ENCODE data around the gene CBX8.

The CBX8 gene

DNA sequence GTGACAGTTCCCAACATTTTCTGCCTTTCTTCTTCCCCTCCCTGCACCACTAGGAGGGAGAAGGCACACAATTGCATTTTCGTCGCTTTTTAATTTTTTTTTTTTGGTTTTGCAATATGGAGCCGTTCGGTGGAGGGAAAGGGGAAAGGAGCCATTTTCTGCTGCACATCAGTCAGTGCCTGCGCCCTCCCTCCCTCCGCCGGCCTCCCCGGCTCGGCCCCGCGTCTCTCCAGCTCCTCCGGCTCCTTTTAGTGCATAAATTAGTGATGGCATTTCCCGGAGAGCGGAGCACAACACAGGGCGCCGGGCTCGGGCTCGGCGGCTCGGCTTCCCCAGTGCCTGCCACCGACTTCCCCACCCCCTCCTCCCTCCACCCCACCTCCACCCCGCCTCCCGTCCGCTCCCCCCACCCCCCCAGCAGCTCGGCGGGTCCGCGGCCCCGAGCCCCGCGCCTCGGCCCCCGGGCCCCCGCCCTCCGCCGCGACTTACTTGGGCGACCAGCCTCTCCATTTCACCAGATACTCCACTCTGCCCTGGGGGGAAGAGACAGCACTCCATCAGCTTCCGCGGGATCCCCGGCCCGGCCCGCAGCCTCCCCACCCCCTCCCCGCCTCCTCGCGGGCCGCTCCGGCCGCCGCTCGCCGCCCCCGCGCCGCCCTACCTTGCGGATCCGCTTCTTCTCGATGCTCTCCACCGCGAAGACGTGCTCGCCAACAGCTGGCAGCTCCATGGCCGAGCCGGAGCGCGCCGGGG is 41.8 kb upstream of the CBX8 start:
- Mint-ChIP-seq H3K27ac (peak overlapping the region; percentile 93), H3K4me1 (ENCODE audit: low read depth) (peaks cover 81% of the 10 kb centered on the region), H3K9me3 (no peaks in the 10 kb centered on the region), H3K4me3 (peak overlapping the region; percentile 92), H3K27me3 (peaks cover 40% of the 10 kb centered on the region), H3K36me3 (ENCODE audit: low read depth) (peaks cover 49% of the 10 kb centered on the region)
- intact Hi-C loops (cut with micrococcal nuclease), result loop anchor here (2.0 kb wide), 1 partner anchor 42 kb away; the partner anchor contains the start of gene CBX8

DNA sequence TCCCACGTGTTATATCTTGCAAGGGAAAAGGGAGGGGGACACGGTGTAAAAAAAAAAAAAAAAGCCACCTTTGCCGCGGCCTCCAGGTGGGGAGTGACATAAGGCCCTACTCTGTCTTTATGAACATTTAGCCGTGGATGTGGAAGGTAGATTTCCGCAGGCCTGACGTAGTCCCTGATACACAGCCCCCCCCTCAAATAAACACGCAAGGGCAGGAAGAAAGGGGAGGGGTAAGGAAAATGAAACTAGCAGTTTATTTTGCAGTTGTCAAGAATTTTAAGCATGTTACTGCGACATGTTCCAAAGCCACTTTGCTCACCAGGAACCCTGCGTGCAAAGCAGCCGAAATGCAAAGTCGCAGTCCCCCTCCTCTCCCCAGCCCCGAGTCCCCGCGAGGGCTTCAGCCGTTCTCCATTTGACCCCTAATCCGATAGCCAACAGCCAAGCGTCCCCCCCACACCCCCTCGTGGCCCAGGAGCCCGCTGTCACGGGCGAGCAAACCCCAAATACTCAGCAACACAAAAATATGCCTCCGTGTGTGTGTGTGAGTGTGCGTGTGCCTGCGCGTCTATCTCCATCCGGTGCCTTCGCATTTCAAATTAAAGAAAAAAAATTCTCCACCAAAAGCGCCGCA is 41.1 kb upstream of the CBX8 start:
- H3K36me3 Mint-ChIP-seq (ENCODE audit: low read depth), result peaks cover 56% of the 10 kb centered on the region
- peak overlapping the region; percentile 92 for H3K4me3 Mint-ChIP-seq
- peaks cover 35% of the 10 kb centered on the region for H3K27me3 Mint-ChIP-seq
- peaks cover 83% of the 10 kb centered on the region for H3K4me1 Mint-ChIP-seq (ENCODE audit: low read depth)
- peak overlapping the region; percentile 93 for H3K27ac Mint-ChIP-seq
- intact Hi-C loops (cut with micrococcal nuclease), result loop anchor here (2.0 kb wide), 1 partner anchor 41 kb away; the partner anchor contains the start of gene CBX8
- no peaks in the 10 kb centered on the region for H3K9me3 Mint-ChIP-seq

DNA sequence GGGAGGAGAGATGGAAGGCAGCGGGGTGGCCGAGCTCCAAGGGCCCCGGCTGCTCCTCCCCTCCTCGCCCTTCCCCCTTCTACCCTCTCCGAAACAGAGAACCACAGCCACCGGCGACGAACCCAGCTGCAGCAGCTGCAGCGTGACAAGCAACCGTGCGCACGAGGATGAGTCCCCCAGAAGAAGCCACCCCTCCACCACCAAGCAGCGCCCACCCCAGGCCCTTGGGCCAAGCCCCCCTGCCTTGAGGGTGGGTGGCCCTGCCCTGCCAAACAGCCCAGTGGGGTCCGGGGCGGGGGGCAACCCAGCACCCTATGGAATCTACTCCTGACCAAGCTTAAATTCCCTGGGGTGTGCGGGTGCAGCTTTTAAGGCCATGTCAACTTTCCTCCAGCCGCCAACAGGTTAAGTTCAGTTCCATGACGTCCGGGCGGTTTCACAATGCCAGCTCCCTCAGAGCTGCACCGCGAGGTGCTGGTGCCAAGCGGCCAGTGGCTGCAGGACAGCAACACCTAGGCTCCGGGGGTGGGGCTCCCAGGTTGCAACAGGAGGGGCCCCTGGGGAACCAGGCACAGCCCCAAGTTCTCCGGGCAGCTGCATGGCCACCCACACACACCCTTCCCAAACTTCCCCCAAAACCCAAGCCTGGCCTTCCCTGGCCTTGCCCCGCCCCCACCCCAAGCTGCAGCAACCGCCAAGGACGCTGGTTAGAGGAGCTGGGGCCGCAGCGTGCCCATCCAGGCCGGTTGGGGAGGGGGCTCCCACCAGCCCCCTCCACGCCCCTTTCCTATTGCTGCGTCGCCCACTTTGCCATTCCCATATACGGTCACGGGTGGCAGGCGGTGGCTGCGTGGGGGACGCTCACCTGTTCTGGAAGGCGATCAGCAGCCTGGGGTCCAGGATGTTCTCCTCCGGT is 40.4 kb upstream of the CBX8 start:
- peaks cover 27% of the 10 kb centered on the region for H3K27me3 Mint-ChIP-seq
- H3K27ac Mint-ChIP-seq, result peak overlapping the region; percentile 93
- no peaks in the 10 kb centered on the region for H3K9me3 Mint-ChIP-seq
- intact Hi-C loops (cut with micrococcal nuclease), result no loop called here
- peaks cover 83% of the 10 kb centered on the region for H3K4me1 Mint-ChIP-seq (ENCODE audit: low read depth)
- peak overlapping the region; percentile 92 for H3K4me3 Mint-ChIP-seq
- H3K36me3 Mint-ChIP-seq (ENCODE audit: low read depth), result peaks cover 60% of the 10 kb centered on the region

DNA sequence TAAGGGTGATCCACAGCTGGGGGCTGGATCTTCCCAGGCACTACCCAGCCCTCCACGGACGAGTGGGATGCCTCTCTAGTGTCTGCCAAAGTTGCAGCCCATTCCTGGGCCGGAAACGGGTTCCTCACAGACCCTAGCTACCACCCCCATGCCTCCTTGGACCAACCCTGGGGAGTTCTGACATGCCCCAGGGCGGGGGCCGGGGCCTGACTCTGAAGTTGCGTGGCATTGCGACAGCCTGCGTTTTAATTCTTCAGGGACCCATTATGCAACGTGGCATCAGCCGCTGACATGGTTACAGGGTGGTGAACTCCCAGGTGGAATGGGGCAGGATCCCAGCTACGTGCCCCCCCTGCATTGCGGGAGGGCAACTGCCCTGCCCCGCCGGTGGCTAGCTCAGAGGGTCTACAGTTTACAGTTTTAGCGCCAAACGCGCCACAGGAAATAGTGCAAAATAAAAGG is 39.7 kb upstream of the CBX8 start:
- Mint-ChIP-seq H3K4me3 (peak overlapping the region; percentile 92), H3K9me3 (no peaks in the 10 kb centered on the region), H3K4me1 (ENCODE audit: low read depth) (peaks cover 81% of the 10 kb centered on the region), H3K27ac (peak overlapping the region; percentile 93), H3K27me3 (peaks cover 20% of the 10 kb centered on the region), H3K36me3 (ENCODE audit: low read depth) (peaks cover 60% of the 10 kb centered on the region)
- intact Hi-C loops (cut with micrococcal nuclease), result no loop called here

DNA sequence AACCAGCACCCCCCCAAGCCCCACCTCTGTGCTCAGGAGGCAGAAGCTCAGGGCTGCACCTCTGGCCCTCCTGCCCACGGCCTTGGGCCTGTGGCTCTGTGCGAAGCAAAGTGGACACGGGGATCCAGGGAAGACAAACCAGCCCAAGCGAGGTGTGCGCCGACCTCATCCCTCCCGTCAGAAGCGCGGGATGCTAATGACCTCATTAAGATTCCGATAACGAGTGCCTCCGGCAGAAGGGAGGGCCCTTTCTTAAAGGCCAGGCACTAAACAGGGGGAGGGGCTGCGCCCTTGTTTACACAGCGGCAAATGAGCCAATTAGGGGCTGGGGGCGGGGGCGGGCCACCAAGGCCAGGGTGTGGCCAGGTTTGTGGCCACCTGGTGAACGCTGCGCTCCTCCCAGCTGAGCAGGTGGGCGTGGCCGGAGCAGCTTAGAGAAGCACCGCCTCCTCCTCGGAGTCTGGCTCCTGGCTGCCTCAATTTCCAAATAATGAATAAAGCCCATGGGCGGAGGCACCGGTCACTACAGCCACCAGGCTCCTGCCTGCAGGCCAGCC is 39.2 kb upstream of the CBX8 start:
- Mint-ChIP-seq H3K9me3 (no peaks in the 10 kb centered on the region), H3K36me3 (ENCODE audit: low read depth) (peaks cover 60% of the 10 kb centered on the region), H3K4me1 (ENCODE audit: low read depth) (peaks cover 81% of the 10 kb centered on the region), H3K27ac (no peak overlapping the region), H3K27me3 (peaks cover 17% of the 10 kb centered on the region), H3K4me3 (no peak overlapping the region)
- intact Hi-C loops (cut with micrococcal nuclease), result no loop called here

DNA sequence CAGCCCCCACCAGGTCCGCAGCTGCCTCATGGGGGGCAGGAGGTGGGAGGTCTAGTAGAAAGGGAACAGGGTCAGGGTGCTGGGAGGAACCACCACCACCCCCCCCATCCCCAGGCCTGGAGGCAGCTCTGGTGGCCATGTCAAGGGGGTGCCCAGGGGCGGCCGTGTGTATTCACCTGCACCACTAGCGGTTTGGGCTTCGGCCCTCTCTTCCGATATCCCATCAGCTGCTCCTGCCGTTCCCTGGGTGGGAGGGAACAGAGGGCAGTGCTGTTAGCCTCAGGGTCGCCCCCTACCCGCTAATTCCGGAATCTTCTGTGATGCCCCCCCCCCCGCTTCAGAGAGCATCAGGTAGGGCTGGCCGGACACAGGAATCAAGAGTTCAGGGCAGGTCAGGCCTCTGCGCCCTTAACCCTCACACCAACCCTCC is 38.6 kb upstream of the CBX8 start:
- H3K36me3 Mint-ChIP-seq (ENCODE audit: low read depth), result peaks cover 60% of the 10 kb centered on the region
- H3K9me3 Mint-ChIP-seq, result no peaks in the 10 kb centered on the region
- intact Hi-C loops (cut with micrococcal nuclease), result no loop called here
- peaks cover 81% of the 10 kb centered on the region for H3K4me1 Mint-ChIP-seq (ENCODE audit: low read depth)
- H3K27ac Mint-ChIP-seq, result no peak overlapping the region
- peaks cover 12% of the 10 kb centered on the region for H3K27me3 Mint-ChIP-seq
- H3K4me3 Mint-ChIP-seq, result no peak overlapping the region

DNA sequence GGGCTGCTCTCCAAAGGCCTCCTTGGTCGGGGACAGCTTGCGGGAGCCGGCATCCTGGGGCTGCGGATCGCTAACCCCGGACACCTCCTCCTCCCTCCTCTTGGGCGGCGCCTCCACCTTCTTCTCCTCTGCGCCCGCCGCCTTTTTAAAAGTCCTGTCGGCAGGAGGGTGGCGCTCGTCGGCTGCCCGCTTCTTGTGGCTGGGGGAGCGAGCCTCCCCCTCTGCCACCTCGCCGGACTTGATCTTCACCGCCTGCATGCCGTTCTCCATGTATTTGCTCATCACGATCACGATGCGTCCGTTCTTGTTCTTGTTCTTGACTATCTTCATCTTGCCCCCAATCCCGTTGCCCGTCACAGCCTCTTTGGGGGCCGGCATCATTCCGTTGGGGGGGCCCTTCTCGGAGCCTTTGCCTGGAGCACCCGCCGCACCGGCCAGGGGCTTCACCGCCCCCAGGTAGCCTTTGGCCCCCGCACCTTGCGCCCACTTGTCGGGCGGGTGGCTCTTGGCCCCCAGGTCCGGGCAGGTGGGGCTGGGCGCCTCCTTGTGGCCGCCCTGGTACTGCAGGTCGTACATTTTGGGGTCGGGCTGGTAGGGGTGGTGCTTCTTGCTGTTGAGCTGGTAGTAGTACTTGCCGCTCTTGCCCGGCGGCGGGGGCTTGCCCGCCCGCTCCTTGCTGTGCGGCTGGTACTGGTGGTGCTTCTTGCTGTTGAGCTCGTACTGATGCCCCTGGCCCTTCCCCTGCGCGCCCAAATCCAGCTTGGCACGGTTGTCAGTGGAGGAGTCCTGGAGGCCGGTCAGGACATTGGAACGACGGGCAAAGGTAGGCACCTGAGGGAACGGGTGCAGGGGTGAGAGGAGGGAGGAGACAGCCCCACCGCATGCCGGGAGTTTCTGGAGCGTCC is 37.9 kb upstream of the CBX8 start:
- H3K27ac Mint-ChIP-seq, result no peak overlapping the region
- peaks cover 5% of the 10 kb centered on the region for H3K27me3 Mint-ChIP-seq
- H3K4me3 Mint-ChIP-seq, result no peak overlapping the region
- intact Hi-C loops (cut with micrococcal nuclease), result no loop called here
- H3K4me1 Mint-ChIP-seq (ENCODE audit: low read depth), result peaks cover 81% of the 10 kb centered on the region
- H3K36me3 Mint-ChIP-seq (ENCODE audit: low read depth), result peaks cover 60% of the 10 kb centered on the region
- no peaks in the 10 kb centered on the region for H3K9me3 Mint-ChIP-seq

DNA sequence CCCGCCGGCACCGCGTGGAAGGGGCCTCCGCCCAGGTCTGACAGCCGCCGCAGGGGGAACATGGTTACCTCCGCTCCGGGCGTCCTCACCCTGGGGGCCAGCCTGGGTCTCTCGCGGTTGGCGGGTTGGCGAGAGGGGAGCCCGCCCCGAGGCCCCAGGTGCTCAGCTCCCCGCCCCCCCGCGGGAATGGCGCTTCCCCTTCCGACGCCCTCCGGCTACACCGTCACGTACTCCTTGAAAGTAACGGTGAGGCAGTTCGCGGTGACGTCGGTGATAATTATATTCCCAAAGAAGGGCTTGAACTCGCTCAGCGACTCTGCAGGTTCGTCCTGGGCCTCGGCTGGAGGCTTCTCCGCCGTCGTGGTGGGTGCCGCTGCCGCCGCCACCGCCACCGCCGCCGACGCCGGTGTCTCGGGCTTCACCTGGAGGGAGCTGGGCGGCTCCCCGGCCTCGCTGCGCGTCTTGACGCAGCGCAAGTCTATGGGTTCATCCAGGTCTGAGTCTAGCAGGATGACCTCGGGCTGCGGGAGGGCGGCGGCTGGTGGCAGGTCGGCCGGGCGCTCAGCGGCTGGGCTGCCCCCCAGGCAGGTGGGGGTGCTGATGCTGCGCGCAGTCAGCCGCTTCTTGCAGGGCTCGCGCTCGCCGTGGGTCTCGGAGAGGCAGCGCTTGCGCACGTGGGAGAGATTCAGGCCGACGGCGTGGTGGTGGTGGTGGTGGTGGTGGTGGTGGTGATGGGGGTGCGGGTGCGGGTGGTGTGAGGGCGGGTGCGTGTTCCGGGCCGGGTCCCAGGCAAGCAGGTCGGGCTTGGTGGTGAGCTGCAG is 37.1 kb upstream of the CBX8 start:
- Mint-ChIP-seq H3K27me3 (peaks cover 6% of the 10 kb centered on the region), H3K36me3 (ENCODE audit: low read depth) (peaks cover 60% of the 10 kb centered on the region), H3K9me3 (no peaks in the 10 kb centered on the region), H3K27ac (no peak overlapping the region), H3K4me1 (ENCODE audit: low read depth) (peaks cover 87% of the 10 kb centered on the region), H3K4me3 (no peak overlapping the region)
- intact Hi-C loops (cut with micrococcal nuclease), result no loop called here

DNA sequence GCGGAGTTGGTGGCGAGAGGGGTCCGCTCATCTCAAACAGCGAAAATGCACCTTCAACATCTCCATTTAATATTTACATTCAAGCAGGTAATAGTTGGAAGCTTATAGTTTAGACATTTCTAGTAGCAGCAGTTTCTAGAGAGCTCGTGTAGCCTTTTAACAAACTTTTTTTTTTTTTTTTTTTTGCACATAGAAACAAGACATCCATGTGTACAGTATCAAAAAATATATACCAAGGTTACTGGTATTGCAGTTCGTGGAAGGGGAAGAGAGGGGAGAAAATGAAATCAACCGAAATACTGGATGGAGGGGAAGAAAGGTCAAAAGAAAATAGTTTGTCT is 36.2 kb upstream of the CBX8 start:
- H3K4me3 Mint-ChIP-seq, result peak overlapping the region; percentile 42
- intact Hi-C loops (cut with micrococcal nuclease), result no loop called here
- H3K27me3 Mint-ChIP-seq, result peaks cover 9% of the 10 kb centered on the region
- H3K27ac Mint-ChIP-seq, result peak overlapping the region; percentile 79
- peaks cover 53% of the 10 kb centered on the region for H3K36me3 Mint-ChIP-seq (ENCODE audit: low read depth)
- peaks cover 93% of the 10 kb centered on the region for H3K4me1 Mint-ChIP-seq (ENCODE audit: low read depth)
- H3K9me3 Mint-ChIP-seq, result no peaks in the 10 kb centered on the region

DNA sequence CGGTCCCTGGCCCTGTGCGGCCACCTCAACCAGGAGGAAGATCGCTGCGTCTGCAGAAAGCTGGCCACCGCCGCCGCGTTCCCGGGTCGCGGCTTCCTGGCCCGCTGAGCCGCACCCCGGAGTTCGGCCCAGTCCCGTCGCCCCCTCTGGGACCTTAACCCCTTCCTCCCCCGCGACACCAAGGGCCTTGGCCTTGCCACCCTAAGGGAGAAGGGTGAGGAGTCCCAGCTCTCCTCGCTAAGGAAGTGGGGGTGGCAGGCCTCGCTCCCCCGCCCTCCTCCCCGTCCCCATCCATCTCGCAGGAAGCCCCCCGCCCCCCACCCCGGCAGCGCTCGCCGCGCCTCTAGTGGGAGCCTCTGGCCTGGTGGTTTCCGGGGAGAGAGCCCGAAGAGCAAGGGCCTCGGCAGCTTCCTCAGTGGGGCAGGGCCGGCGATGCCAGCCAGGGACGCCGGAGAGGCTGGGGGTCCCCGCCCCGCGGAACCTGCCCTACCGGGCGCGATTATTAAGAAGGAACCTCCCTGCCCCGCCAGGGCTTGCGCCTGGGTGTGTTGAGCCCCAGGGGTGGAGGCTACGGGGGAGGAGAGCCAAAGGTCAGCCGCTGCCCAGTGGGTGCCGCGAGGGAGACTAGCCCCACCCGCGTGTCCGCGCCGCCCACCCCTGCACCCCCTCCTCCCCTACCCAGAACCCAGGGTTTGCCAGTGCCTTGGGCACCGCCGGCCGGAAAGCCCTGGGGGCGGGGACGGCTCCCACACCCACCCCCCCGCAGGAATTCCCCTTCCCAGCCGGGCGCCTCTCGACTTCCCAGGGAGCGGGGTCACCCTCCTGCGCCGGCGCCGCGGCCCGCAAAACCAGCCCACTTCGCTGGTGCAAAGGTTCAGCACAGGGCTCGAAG is 35.6 kb upstream of the CBX8 start:
- Mint-ChIP-seq H3K36me3 (ENCODE audit: low read depth) (peaks cover 46% of the 10 kb centered on the region), H3K4me1 (ENCODE audit: low read depth) (peaks cover 93% of the 10 kb centered on the region), H3K27me3 (peaks cover 9% of the 10 kb centered on the region), H3K27ac (peak overlapping the region; percentile 79), H3K9me3 (no peaks in the 10 kb centered on the region), H3K4me3 (peak overlapping the region; percentile 57)
- intact Hi-C loops (cut with micrococcal nuclease), result no loop called here

DNA sequence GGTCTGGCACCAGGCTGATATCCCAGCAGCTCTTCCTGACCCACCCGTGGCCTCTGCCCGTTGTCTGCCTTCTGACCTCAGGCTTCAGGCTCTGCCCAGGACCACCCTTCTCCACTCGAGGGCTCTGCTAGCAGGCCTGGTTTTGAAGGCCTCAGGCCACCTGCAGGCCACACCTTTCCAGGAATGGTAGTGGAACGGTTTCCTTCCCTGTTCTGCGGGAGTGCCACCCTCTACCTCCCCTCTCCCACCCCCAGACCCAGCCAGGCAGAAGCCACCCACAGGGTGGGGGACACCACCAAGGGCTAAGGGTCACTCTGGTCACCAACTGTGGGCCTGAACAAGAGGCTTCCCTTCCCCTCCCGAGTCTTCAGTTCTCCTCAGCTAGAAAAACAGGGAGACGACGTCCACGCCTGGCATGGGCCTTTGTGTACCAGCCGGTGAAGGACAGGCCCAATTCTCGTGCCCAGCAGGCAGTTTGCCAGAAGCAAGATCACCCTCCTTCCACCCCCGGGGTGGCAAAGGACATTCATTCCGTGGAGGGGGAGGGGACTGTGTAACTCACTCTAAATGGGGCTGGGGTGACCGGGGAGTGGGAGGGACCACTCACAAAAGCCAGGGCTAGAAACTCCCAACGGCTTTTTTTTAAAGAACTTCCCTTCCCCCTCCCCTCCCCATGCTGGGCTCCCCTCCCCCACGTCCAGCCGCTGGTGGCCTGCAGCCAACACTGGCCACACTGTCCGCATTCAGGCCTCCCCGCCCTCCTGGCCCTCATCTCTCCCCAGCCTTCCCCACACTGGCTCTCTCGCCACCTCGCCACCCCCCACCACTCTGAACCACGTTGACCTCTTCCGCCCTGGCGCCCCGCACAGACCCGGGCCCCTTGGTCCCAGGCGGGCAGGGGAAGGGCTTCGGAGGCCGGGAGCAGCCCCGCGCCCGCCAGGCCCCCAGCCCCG is 34.7 kb upstream of the CBX8 start:
- Mint-ChIP-seq H3K4me3 (peak overlapping the region; percentile 57), H3K9me3 (no peaks in the 10 kb centered on the region), H3K4me1 (ENCODE audit: low read depth) (peaks cover 90% of the 10 kb centered on the region), H3K36me3 (ENCODE audit: low read depth) (peaks cover 37% of the 10 kb centered on the region), H3K27me3 (peaks cover 9% of the 10 kb centered on the region), H3K27ac (peak overlapping the region; percentile 79)
- intact Hi-C loops (cut with micrococcal nuclease), result no loop called here
